Measurements from ENCODE around the gene ARFGEF2. TPM values are rescaled to one million over a fixed set of nuclear protein-coding genes. Genes with fewer than 3 reads are reported as not detected.

Gene ARFGEF2
- total RNA-seq, 1 experiment from 2014 or later: 20.9 TPM

- ATAC-seq: no peak
- no peaks in the 10 kb centered on the region for H3K27me3 Mint-ChIP-seq (ENCODE audit: low read depth)
These were observed 37.2 kb downstream of the ARFGEF2 start for GRCh38 chr20:48958743-48959142.

GRCh38 chr20:48959899-48960550 lies 38.5 kb downstream of the ARFGEF2 start:
- Mint-ChIP-seq H3K9me3 (no peaks in the 10 kb centered on the region), H3K4me3 (no peak overlapping the region), H3K36me3 (peaks cover 36% of the 10 kb centered on the region), H3K27me3 (ENCODE audit: low read depth) (no peaks in the 10 kb centered on the region), H3K4me1 (no peaks in the 10 kb centered on the region), H3K27ac (no peak overlapping the region)
- DNase-seq (ENCODE audit: low spot score) (no peak), ATAC-seq (no peak)
- ChIA-PET CTCF (no interaction called here), POLR2A (no interaction called here)
- TF ChIP-seq ZBTB21 (CRISPR knock-in tag; IDR thresholded peaks at IDR 0.05; ENCODE audit: borderline replicate concordance) (no peak), ZNF121 (CRISPR knock-in tag; IDR thresholded peaks at IDR 0.05) (no peak), PREB (CRISPR knock-in tag; IDR thresholded peaks at IDR 0.05; ENCODE audit: borderline replicate concordance) (no peak), SOX15 (CRISPR knock-in tag; IDR thresholded peaks at IDR 0.05) (no peak), ZNF396 (CRISPR knock-in tag; IDR thresholded peaks at IDR 0.05; ENCODE audit: borderline replicate concordance) (no peak), SMAD3 (CRISPR knock-in tag; IDR thresholded peaks at IDR 0.05; ENCODE audit: borderline replicate concordance) (no peak)

More at GRCh38 chr20:48958743-48959142, 37.2 kb downstream of the ARFGEF2 start:
- Mint-ChIP-seq H3K9me3 (no peaks in the 10 kb centered on the region), H3K36me3 (peaks cover 41% of the 10 kb centered on the region), H3K27ac (no peak overlapping the region), H3K4me1 (no peaks in the 10 kb centered on the region), H3K4me3 (no peak overlapping the region)
- CTCF ChIA-PET: interaction anchor here (0.9 to 1.4 kb wide), 3 partner anchors 10 to 29 kb away, joined by 3 read pairs; no protein-coding TSS in a partner anchor
- DNase-seq (ENCODE audit: low spot score): no peak
- no peak for TF ChIP-seq ARID4B (CRISPR knock-in tag; IDR thresholded peaks at IDR 0.05; ENCODE audit: borderline replicate concordance)
- TF ChIP-seq HMGXB4 (CRISPR knock-in tag; IDR thresholded peaks at IDR 0.05): no peak
- TF ChIP-seq ZBTB21 (CRISPR knock-in tag; IDR thresholded peaks at IDR 0.05; ENCODE audit: borderline replicate concordance): no peak
- no peak for TF ChIP-seq E2F5 (CRISPR knock-in tag; IDR thresholded peaks at IDR 0.05)
- TF ChIP-seq CDX4 (CRISPR knock-in tag; IDR thresholded peaks at IDR 0.05; ENCODE audit: borderline replicate concordance): no peak
- POLR2A ChIA-PET: no interaction called here

- POLR2A ChIA-PET: no interaction called here
- no peak for ATAC-seq
- Mint-ChIP-seq H3K27ac (no peak overlapping the region), H3K4me3 (no peak overlapping the region), H3K27me3 (ENCODE audit: low read depth) (no peaks in the 10 kb centered on the region), H3K4me1 (no peaks in the 10 kb centered on the region), H3K36me3 (peaks cover 18% of the 10 kb centered on the region), H3K9me3 (no peaks in the 10 kb centered on the region)
- DNase-seq (ENCODE audit: low spot score): no peak
- CTCF ChIA-PET: interaction anchor here (1.0 kb wide), 1 partner anchor 305 kb away, joined by 3 read pairs; no protein-coding TSS in a partner anchor
- TF ChIP-seq HMGA2 (CRISPR knock-in tag; IDR thresholded peaks at IDR 0.05) (no peak), ELF4 (CRISPR knock-in tag; IDR thresholded peaks at IDR 0.05; ENCODE audit: low read depth) (no peak), FOXJ3 (CRISPR knock-in tag; IDR thresholded peaks at IDR 0.05; ENCODE audit: borderline replicate concordance) (no peak), ZNF232 (CRISPR knock-in tag; IDR thresholded peaks at IDR 0.05) (no peak), IRF2 (CRISPR knock-in tag; IDR thresholded peaks at IDR 0.05; ENCODE audit: borderline replicate concordance, low read depth) (no peak), RORB (CRISPR knock-in tag; IDR thresholded peaks at IDR 0.05) (no peak), ETV6 (CRISPR knock-in tag; IDR thresholded peaks at IDR 0.05) (no peak), SMAD4 (CRISPR knock-in tag; IDR thresholded peaks at IDR 0.05) (no peak), USF2 (CRISPR knock-in tag; IDR thresholded peaks at IDR 0.05) (no peak), E2F1 (CRISPR knock-in tag; IDR thresholded peaks at IDR 0.05) (no peak), GRHL2 (CRISPR knock-in tag; IDR thresholded peaks at IDR 0.05; ENCODE audit: insufficient replicate concordance, severe bottlenecking) (no peak)
These were observed 40.9 kb downstream of the ARFGEF2 start for GRCh38 chr20:48962421-48962820.

Data from WTC11 (cell line).